Loucy (cell line): ENCODE data around the gene DLK2.
"Not testable (repeated sequence)": the region's sequence is repeated elsewhere in the genome, so short reads cannot be mapped to it uniquely, and the experiment has no call there.

Experiments used
- H2AFZ ChIP-seq: fragments of 200-600 bp; sonication (generic); 2 replicates; pipeline ENCODE4 v1.6.0; 2016; ENCODE audit warnings: antibody characterized with exemption, mild to moderate bottlenecking, low read length, moderate library complexity
- H3F3A ChIP-seq: fragments of 200-600 bp; 2 replicates; pipeline ENCODE4 v1.6.0; 2016; ENCODE audit warnings: antibody characterized with exemption, low read depth, mild to moderate bottlenecking
- H3K27me3 ChIP-seq: fragments of 200-600 bp; sonication (generic); 2 replicates; pipeline ENCODE4 v1.6.1; 2014; ENCODE audit warnings: low read length, mild to moderate bottlenecking; ENCODE audit not compliant: insufficient read depth, poor library complexity, severe bottlenecking
- H3K36me3 ChIP-seq: fragments of 200-600 bp; sonication (generic); 2 replicates; pipeline ENCODE4 v1.6.1; 2016; ENCODE audit warnings: low read length; ENCODE audit not compliant: insufficient read depth
- H3K4me1 ChIP-seq: fragments of 200-600 bp; sonication (generic); 2 replicates; pipeline ENCODE4 v1.5.1; 2014; ENCODE audit warnings: low read length, mild to moderate bottlenecking; ENCODE audit not compliant: insufficient read depth, poor library complexity, severe bottlenecking
- H3K4me2 ChIP-seq: fragments of 200-600 bp; sonication (generic); 2 replicates; pipeline ENCODE4 v1.6.0; 2014; ENCODE audit warnings: antibody characterized with exemption, low read length, low read depth, mild to moderate bottlenecking; ENCODE audit not compliant: poor library complexity, severe bottlenecking
- H3K4me3 ChIP-seq: fragments of 200-600 bp; sonication (generic); 2 replicates; pipeline ENCODE4 v1.5.1; 2014; ENCODE audit warnings: low read length, mild to moderate bottlenecking, mixed read lengths; ENCODE audit not compliant: poor library complexity, severe bottlenecking
- H3K79me2 ChIP-seq: fragments of 200-600 bp; sonication (generic); 2 replicates; pipeline ENCODE4 v1.6.1; 2014; ENCODE audit warnings: low read length; ENCODE audit not compliant: insufficient read depth
- H3K9ac ChIP-seq: fragments of 200-600 bp; sonication (generic); 2 replicates; pipeline ENCODE4 v1.6.0; 2014; ENCODE audit warnings: mild to moderate bottlenecking, low read depth, low read length, moderate library complexity; ENCODE audit not compliant: poor library complexity, severe bottlenecking
- H3K9me2 ChIP-seq: fragments of 200-600 bp; sonication (generic); replicated peaks from 2 replicates; pipeline ENCODE4 v1.6.1; 2016; ENCODE audit warnings: low read depth, low read length, mixed read lengths
- H3K9me3 ChIP-seq: fragments of 200-600 bp; sonication (generic); 2 replicates; pipeline ENCODE4 v1.6.1; 2014; ENCODE audit warnings: mild to moderate bottlenecking, antibody characterized with exemption, low read length, low read depth; ENCODE audit not compliant: insufficient read depth
- H4K20me1 ChIP-seq: fragments of 200-600 bp; sonication (generic); 2 replicates; pipeline ENCODE4 v1.6.0; 2014; ENCODE audit warnings: antibody characterized with exemption, low read length, mild to moderate bottlenecking; ENCODE audit not compliant: insufficient read depth, poor library complexity, severe bottlenecking
- CTCF ChIP-seq: fragments of 200-600 bp; sonication (generic); conservative IDR thresholded peaks from 2 replicates; pipeline ENCODE4 v1.5.1; 2014; ENCODE audit warnings: mild to moderate bottlenecking, antibody characterized with exemption, low read length
- EZH2phosphoT487 ChIP-seq: fragments of 200-600 bp; IDR thresholded peaks from 2 replicates; pipeline ENCODE4 v1.6.1; 2018; ENCODE audit warnings: antibody characterized with exemption, mild to moderate bottlenecking, moderate library complexity, borderline replicate concordance

DLK2 gene

DNA sequence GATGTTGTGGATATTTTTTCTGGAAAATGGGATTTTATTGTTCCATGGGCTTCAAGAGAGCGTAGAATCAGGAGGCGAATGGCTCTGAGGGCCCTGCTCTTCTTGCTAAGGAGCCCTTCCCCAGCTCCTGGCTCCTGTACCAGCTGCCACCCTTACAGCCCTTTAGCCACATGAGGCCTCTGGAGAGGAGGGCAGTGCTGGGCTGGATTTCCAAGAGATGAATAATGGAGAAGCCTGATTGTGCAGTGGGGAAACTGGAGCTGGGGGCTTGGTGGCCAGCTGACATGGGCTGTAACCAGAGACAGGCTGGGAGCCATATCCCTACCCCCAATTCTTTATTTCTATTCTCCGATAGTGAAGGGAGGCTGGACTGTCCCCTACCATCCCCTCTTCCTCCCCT, 45.6 kb upstream of the DLK2 start:
- H3K4me1 ChIP-seq = no peaks in the 10 kb centered on the region
- no peak overlapping the region for H3K9ac ChIP-seq
- H3K79me2 ChIP-seq = no peaks in the 10 kb centered on the region
- H3K27me3 ChIP-seq = no peaks in the 10 kb centered on the region
- H2AFZ ChIP-seq = no peak overlapping the region
- TF ChIP-seq EZH2phosphoT487 (no peak), CTCF (no peak)
- H3K4me3 ChIP-seq = no peak overlapping the region
- H3K4me2 ChIP-seq = no peak overlapping the region
- no peaks in the 10 kb centered on the region for H3F3A ChIP-seq
- no peaks in the 10 kb centered on the region for H3K9me2 ChIP-seq
- H4K20me1 ChIP-seq = no peaks in the 10 kb centered on the region
- peaks cover 60% of the 10 kb centered on the region; the same call in 1 of the 2 replicates for H3K36me3 ChIP-seq
- H3K9me3 ChIP-seq = no peaks in the 10 kb centered on the region

DNA sequence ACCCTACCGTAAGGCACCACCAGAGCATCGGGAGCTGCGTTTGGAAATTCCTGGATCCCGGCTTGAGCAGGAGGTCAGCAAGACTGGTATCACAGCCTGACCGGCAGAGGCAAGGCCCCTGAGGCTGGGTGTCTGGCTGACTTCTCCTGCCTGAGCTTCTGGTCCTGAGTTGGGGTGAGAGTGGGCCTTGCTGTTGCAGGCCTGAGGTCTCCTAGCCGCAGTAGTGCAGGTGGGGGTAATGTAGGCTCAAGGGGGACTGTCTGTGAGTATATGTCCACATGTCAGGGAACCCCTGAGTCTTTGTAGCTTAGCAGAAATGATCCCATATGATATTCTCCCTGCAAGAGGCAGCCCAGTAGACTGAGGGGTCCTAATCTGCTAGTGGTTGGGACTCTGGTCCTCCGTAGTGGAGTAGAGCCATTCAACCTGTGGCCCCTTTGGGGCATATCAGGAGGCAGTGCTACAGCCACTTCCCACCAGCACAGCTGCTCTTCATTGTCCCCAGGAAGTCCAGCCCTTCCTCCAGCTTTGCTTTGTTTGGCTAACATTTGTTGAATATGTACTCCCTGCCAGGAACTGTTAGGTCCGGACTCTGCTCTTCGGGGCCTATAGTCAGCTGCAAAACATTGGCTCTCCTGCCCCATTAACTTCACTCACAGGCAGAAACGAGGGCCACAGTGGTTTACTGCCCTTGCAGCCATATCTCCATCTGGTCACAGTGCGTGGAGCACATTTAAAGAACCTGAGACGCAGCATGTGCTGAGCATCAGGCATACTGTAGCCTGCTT, 43.9 kb upstream of the DLK2 start:
- Histone ChIP-seq H3K9me2 (no peaks in the 10 kb centered on the region), H3F3A (no peaks in the 10 kb centered on the region), H3K79me2 (no peaks in the 10 kb centered on the region), H3K9ac (no peak overlapping the region), H3K9me3 (no peaks in the 10 kb centered on the region), H3K4me1 (peaks cover 9% of the 10 kb centered on the region), H3K27me3 (no peaks in the 10 kb centered on the region), H3K36me3 (peaks cover 52% of the 10 kb centered on the region; the same call in 1 of the 2 replicates), H4K20me1 (no peaks in the 10 kb centered on the region), H3K4me2 (no peak overlapping the region), H3K4me3 (no peak overlapping the region), H2AFZ (no peak overlapping the region)
- TF ChIP-seq CTCF = no peak

DNA sequence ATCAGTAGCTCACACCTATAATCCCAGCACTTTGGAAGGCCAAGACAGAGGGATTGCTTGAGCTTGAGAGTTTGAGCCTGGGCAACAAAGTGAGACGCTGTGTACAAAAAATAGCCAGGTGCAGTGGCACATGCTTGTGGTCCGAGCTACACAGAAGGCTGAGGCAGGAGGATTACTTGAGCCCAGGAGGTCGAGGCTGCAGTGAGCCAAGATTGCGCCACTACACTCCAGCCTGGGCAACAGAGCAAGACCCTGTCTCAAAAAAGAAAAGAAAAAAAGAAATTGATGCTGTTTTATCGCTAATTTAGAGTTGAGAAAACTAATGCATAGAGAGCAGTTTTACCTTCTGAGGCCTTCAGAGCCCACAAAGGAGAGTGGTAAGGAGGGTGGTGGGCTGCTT, 42.9 kb upstream of the DLK2 start:
- H3F3A ChIP-seq, H3K9me3 ChIP-seq: not testable (repeated sequence)
- H3K36me3 ChIP-seq = peaks cover 46% of the 10 kb centered on the region; the same call in 1 of the 2 replicates

DNA sequence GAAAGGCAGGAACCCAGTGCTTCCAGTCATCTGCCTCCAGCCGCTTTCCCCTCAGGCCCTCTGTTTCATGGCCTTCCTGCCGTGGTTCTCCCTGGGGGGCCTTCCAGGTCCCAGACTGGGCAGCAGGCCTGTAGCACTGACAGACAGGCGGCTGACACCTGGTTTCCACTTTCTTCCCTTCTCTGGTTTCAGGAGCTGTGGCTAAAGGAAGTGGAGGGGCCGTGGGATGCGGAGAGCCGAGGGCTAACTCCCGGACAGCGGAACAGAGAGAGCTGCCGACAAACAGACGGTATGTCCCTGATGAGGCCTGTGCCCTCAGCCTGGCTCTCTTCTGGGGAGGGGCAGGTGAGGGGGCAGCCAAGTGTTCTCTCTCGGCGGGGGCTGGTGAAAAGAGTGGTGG, 42.3 kb upstream of the DLK2 start:
- Histone ChIP-seq H3K4me3 (no peak overlapping the region), H2AFZ (no peak overlapping the region), H3F3A (no peaks in the 10 kb centered on the region), H3K36me3 (peaks cover 41% of the 10 kb centered on the region; the same call in 1 of the 2 replicates), H4K20me1 (no peaks in the 10 kb centered on the region), H3K79me2 (no peaks in the 10 kb centered on the region), H3K9ac (no peak overlapping the region), H3K9me2 (no peaks in the 10 kb centered on the region), H3K4me2 (no peak overlapping the region), H3K9me3 (no peaks in the 10 kb centered on the region), H3K27me3 (no peaks in the 10 kb centered on the region), H3K4me1 (peaks cover 9% of the 10 kb centered on the region)
- TF ChIP-seq CTCF (no peak), EZH2phosphoT487 (no peak)

More for the DNA sequence above, 42.9 kb upstream of the DLK2 start:
- not testable (repeated sequence) for H4K20me1 ChIP-seq, H2AFZ ChIP-seq, H3K9ac ChIP-seq, H3K4me2 ChIP-seq, H3K27me3 ChIP-seq, H3K4me1 ChIP-seq, H3K79me2 ChIP-seq, H3K4me3 ChIP-seq, H3K9me2 ChIP-seq
